Neural cell (in vitro differentiated cells): ENCODE data around the gene UBE3D. TPM values are rescaled to one million over a fixed set of nuclear protein-coding genes. Genes with fewer than 3 reads are reported as not detected.

Experiments used
- H2AFZ ChIP-seq: fragments of 200-600, 300-800 bp; sonication (generic), shearing (Covaris generic); 2 replicates; pipeline ENCODE4 v1.6.0; 2014; ENCODE audit warnings: low read depth, mild to moderate bottlenecking, antibody characterized with exemption, low read length, moderate library complexity
- H3F3A ChIP-seq: fragments of 200-600 bp; shearing (Covaris generic); 2 replicates; pipeline ENCODE4 v1.6.1; 2016; ENCODE audit warnings: mild to moderate bottlenecking, moderate library complexity, mixed read lengths, antibody characterized with exemption, low read length; ENCODE audit not compliant: insufficient read depth, poor library complexity, severe bottlenecking
- H3K27ac ChIP-seq: fragments of 200-600, 300-800 bp; sonication (generic), shearing (Covaris generic); 2 replicates; pipeline ENCODE4 v1.5.1; 2014; ENCODE audit warnings: mild to moderate bottlenecking, low read length, moderate library complexity
- H3K27me3 ChIP-seq: fragments of 300-800, 200-600 bp; sonication (generic), shearing (Covaris generic); 2 replicates; pipeline ENCODE4 v1.6.0; 2014; ENCODE audit warnings: mild to moderate bottlenecking, low read depth, low read length, moderate library complexity; ENCODE audit not compliant: insufficient read depth
- H3K36me3 ChIP-seq: fragments of 300-800, 200-600 bp; sonication (generic), shearing (Covaris generic); 2 replicates; pipeline ENCODE4 v1.5.1; 2014; ENCODE audit warnings: mild to moderate bottlenecking, antibody characterized with exemption, low read length, moderate library complexity; ENCODE audit not compliant: insufficient read depth
- H3K4me2 ChIP-seq: fragments of 300-800, 200-600 bp; sonication (generic), shearing (Covaris generic); 2 replicates; pipeline ENCODE4 v1.6.0; 2014; ENCODE audit warnings: mild to moderate bottlenecking, low read length
- H3K4me3 ChIP-seq: fragments of 300-800, 200-600 bp; sonication (generic), shearing (Covaris generic); 2 replicates; pipeline ENCODE4 v1.5.1; 2014; ENCODE audit warnings: mild to moderate bottlenecking, low read length, moderate library complexity
- H3K79me2 ChIP-seq: fragments of 200-600 bp; shearing (Covaris generic); replicated peaks from 2 replicates; pipeline ENCODE4 v1.6.0; 2014; ENCODE audit warnings: mild to moderate bottlenecking, low read length, moderate library complexity; ENCODE audit not compliant: insufficient read depth
- H3K9ac ChIP-seq: fragments of 300-800, 200-600 bp; sonication (generic), shearing (Covaris generic); 2 replicates; pipeline ENCODE4 v1.6.1; 2016; ENCODE audit warnings: mild to moderate bottlenecking, low read length, mixed read lengths
- H3K9me2 ChIP-seq: fragments of 200-600 bp; shearing (Covaris generic); 2 replicates; pipeline ENCODE4 v1.6.1; 2016; ENCODE audit warnings: mild to moderate bottlenecking, low read length, mixed read lengths; ENCODE audit not compliant: insufficient read depth
- H3K9me3 ChIP-seq: fragments of 200-600, 300-800 bp; sonication (generic), shearing (Covaris generic); 2 replicates; pipeline ENCODE4 v1.6.1; 2016; ENCODE audit warnings: mild to moderate bottlenecking, mixed run types, low read length, moderate library complexity, mixed read lengths
- H4K20me1 ChIP-seq: fragments of 200-600 bp; shearing (Covaris generic); 2 replicates; pipeline ENCODE4 v1.6.1; 2016; ENCODE audit warnings: mild to moderate bottlenecking, mixed run types; ENCODE audit not compliant: insufficient read depth
- CTCF ChIP-seq: fragments of 450-650 bp; IDR thresholded peaks from 2 replicates; pipeline ENCODE4 v1.5.1; 2014; ENCODE audit warnings: antibody characterized with exemption, mild to moderate bottlenecking, moderate library complexity; ENCODE audit not compliant: poor library complexity, severe bottlenecking
- EP300 ChIP-seq: fragments of 450-650 bp; conservative IDR thresholded peaks from 2 replicates; pipeline ENCODE4 v1.6.1; 2014; ENCODE audit warnings: antibody characterized with exemption, mild to moderate bottlenecking, moderate library complexity; ENCODE audit not compliant: poor library complexity, severe bottlenecking
- EZH2 ChIP-seq: fragments of 200-600, 300-800 bp; shearing (Covaris generic), sonication (generic); IDR thresholded peaks from 2 replicates; pipeline ENCODE4 v1.6.1; 2014; ENCODE audit warnings: antibody characterized with exemption, low read length, borderline replicate concordance, mild to moderate bottlenecking; ENCODE audit not compliant: insufficient read depth, poor library complexity, severe bottlenecking
- MXI1 ChIP-seq: fragments of 450-650 bp; conservative IDR thresholded peaks from 2 replicates; pipeline ENCODE4 v1.6.1; 2014; ENCODE audit warnings: antibody characterized with exemption, mild to moderate bottlenecking; ENCODE audit not compliant: poor library complexity, severe bottlenecking
- POLR2AphosphoS5 ChIP-seq: IDR thresholded peaks from 2 replicates; pipeline ENCODE4 v1.6.1; 2012
- RAD21 ChIP-seq: fragments of 450-650 bp; conservative IDR thresholded peaks from 2 replicates; pipeline ENCODE4 v1.6.1; 2014; ENCODE audit warnings: antibody characterized with exemption, mild to moderate bottlenecking, moderate library complexity
- REST ChIP-seq: IDR thresholded peaks from 2 replicates; pipeline ENCODE4 v1.6.1; 2012; ENCODE audit warnings: borderline replicate concordance
- SMC3 ChIP-seq: fragments of 450-650 bp; conservative IDR thresholded peaks from 2 replicates; pipeline ENCODE4 v1.6.1; 2014; ENCODE audit warnings: antibody characterized with exemption, mild to moderate bottlenecking, moderate library complexity; ENCODE audit not compliant: poor library complexity
- TAF1 ChIP-seq: IDR thresholded peaks from 2 replicates; pipeline ENCODE4 v1.6.1; 2012; ENCODE audit warnings: low read depth
- polyA plus RNA-seq: library from polyadenylated mRNA; depleted of rRNA; stranded (reverse); fragments of >200 nt; gene quantifications from 2 replicates; pipeline ENCODE4 v1.2.3, GENCODE V29; 2014
- small RNA-seq, 3 experiments: library from RNA; depleted of rRNA; stranded (forward); fragments of <200 nt; gene quantifications; one replicate each; pipeline ENCODE3, GENCODE V24; 2012

UBE3D gene
- polyA plus RNA-seq, 1 donor from 2014 or later, result 11.6 TPM

- Histone ChIP-seq H2AFZ (no peak overlapping the region), H4K20me1 (no peaks in the 10 kb centered on the region), H3K36me3 (no peaks in the 10 kb centered on the region), H3K27ac (no peak overlapping the region), H3K4me2 (no peak overlapping the region), H3K79me2 (no peaks in the 10 kb centered on the region), H3K27me3 (no peaks in the 10 kb centered on the region), H3K9me2 (no peaks in the 10 kb centered on the region), H3F3A (no peaks in the 10 kb centered on the region), H3K9me3 (no peaks in the 10 kb centered on the region), H3K9ac (no peak overlapping the region), H3K4me3 (no peak overlapping the region)
- no peak for TF ChIP-seq REST
- no peak for TF ChIP-seq EP300
- no peak for TF ChIP-seq SMC3
- TF ChIP-seq RAD21, result no peak
- no peak for TF ChIP-seq CTCF
- no peak for TF ChIP-seq TAF1
- TF ChIP-seq POLR2AphosphoS5, result no peak
- TF ChIP-seq EZH2, result no peak
- TF ChIP-seq MXI1, result no peak
Observed at GRCh38 chr6:82842721-82843120, 222.9 kb downstream of the UBE3D start.

Small RNAs within 50 kb of the gene (small RNA-seq; reads per million reads assigned to genes)
- gene LAP3P1, result 0 reads per million in 3 experiments

Other genes with a start within 250 kb of the UBE3D start
- gene DOP1A, start 1.8 kb upstream of the UBE3D start, polyA plus RNA-seq, result 97.6 and 100 TPM in 2 replicates
- 30.6 and 198 TPM in 2 replicates for gene PGM3, start 127.4 kb upstream of the UBE3D start, polyA plus RNA-seq
- 6.3 and 6.6 TPM in 2 replicates for gene RWDD2A, start 127.5 kb upstream of the UBE3D start, polyA plus RNA-seq